ENCODE data around the gene AMZ1.

The AMZ1 gene

DNA sequence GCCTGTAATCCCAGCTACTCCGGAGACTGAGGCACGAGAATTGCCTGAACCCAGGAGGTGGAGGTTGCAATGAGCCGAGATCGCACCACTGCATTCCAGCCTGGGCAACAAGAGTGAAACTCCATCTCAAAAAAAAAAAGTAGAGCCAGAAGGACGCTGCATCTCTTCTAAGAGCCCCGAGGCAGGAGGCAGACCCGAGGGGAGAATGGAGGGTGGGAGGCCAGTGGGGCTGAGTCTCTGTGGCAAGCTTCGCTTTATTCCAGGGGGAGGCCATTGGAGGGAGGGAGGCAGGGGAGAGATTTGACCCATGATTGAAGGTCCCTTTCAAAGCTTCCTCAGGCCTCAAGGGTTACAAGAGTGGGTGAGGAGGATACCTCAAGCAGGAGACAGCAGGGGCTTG, 37.6 kb upstream of the AMZ1 start:
- DNase-seq: no peak

DNA sequence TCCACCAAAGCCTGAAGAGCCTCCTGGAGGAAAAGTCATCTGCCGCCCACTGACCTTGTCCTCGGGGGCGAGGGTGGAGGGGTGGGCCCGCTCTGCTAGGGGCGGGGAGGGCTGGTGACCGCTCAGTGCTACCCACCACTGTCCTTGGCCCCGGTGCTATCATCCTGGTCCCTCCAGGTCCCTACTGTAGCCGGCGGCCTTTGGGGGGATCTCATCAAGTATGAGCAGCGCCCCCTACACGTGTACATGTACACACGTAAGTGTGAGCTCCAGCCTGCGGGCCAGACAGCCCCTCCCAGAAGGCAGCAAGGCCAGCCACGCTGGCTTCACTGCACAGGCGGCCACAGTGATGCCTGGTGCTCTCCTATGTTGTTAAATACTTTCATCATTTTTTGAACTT, 36.7 kb upstream of the AMZ1 start:
- no peak for DNase-seq

DNA sequence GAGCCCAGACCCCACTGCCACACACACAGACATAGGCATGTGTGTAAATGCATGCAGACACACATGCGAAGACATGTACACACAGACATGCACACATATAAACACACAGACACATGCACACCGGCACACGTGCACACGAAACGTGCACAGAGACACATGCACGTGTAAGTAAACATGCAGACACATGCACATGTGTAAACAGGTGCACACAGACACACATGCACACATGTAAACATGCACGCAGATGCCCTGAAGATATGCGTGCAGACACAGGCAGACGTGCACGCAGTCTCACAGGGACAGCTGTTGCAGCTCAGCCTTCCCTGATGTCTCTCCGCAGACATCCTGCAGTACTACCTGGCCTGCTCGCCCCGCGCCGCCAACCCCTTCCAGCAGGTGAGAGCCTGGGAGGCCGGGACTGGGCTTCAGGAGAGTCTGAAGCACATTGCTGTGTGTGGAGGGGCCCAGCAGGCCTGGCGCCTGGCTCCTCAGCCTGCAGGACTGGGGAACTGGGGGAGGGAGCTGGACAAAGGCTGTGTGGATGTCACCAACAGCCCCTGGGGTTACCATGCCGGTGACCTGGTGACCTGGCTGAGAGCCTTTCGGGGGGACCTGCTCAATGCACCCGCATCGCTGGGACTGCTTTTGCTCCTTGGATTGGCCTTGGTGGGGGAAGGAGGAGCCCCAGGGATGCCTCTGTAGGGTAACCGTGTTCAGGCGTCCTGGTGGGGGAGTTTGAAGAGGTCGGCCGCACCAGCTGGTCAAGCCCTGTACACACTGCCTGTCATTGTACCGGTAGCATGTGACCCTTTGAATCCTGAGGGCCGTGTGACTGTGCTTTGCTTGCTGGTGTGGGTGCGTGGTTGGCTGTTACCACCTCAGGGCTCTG, 35.9 kb upstream of the AMZ1 start:
- DNase-seq: no peak

DNA sequence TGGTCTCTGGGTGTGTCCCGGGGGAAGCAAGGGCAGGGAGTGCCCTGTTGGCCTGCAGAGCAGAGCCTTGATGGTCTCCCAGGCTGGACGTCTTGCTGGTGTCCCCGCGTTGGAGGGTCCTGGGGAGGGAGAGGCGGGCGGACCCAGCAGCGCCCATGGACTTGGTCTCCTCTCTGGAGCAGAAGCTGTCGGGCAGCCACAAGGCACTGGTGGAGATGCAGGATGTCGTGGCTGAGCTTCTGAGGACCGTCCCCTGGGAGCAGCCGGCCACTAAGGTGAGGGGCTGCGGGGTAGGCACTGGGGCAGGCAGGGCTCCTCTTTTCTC, 35.3 kb upstream of the AMZ1 start:
- no peak for DNase-seq

GRCh38 chr7:2654059-2654458, 33.9 kb upstream of the AMZ1 start:
- DNase-seq: no peak

DNA sequence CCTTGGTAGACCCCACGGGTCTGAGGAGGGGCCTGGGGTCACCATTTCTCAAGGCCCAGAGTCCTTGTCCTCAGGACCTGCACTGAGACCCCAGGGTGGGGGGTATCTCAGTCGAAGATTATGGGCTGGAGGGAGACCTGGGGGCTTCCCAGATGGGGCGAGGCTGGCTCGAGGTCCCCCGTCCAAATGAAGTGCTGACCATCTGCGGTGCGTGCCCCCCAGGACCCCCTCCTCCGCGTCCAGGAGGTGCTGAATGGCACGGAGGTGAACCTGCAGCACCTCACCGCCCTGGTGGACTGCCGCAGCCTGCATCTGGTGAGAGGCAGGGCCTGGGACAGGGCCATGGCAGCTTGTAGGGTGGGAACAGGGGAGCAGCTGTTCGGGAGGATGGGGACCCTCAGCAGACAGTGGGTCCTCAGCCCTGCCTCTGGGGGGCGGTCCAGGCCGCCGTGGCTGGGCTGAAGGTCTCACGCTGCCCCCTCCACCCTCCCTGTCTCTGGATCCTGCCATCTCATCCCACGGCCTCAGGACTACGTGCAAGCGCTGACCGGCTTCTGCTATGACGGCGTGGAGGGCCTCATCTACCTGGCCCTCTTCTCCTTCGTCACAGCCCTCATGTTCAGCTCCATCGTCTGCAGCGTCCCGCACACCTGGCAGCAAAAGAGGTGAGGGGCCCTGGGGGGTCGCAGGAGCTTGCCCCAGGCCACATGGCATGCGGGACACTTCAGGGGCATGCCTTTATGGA, 32.0 kb upstream of the AMZ1 start:
- no peak for DNase-seq

DNA sequence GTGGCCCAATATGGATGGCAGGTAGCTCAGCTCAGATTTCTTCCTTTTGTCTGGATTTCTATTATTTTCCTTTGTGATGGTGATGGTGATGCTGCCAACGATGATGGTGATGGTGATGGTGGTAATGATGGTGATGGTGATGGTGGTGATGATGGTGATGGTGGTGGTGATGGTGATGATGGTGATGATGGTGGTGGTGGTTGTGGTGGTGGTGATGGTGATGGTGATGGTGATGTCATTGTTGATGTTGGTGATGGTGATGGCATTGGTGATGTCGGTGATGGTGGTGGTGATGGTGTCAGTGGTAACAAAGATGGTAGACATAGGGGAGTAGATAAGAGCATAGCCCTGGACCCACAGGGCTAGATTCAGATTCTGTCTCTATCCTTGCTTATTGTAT, 30.8 kb upstream of the AMZ1 start:
- DNase-seq: no peak

- no peak for DNase-seq
These were observed 29.9 kb upstream of the AMZ1 start for GRCh38 chr7:2657920-2658671.

DNA sequence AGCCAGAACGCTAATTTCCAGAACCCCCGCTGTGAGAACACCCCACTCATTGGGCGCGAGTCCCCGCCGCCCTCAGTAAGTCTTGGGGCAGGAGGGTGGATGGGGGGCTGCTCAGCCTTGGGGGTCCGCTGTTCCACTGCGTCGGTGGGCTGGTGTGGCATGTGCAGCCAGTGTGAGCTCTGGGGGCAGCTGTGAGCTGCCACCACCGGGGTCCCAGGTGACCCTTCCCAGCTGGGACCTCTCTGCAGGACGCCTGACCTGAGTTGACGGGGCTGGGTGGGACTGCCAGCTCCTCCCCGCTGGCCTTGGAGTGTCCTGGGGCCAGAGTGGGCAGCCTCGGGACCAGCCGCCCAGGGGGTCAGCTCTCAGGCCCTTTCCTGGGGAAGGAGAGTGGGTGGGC, 29.1 kb upstream of the AMZ1 start:
- no peak for DNase-seq

GRCh38 chr7:2659556-2660358, 28.2 kb upstream of the AMZ1 start:
- peak in 4 of 51 donors; percentile 22 to 53 (median 25) for DNase-seq

- DNase-seq: no peak
These were observed 27.5 kb upstream of the AMZ1 start for GRCh38 chr7:2660359-2661095.

GRCh38 chr7:2661096-2661449, 26.9 kb upstream of the AMZ1 start:
- DNase-seq: no peak

DNA sequence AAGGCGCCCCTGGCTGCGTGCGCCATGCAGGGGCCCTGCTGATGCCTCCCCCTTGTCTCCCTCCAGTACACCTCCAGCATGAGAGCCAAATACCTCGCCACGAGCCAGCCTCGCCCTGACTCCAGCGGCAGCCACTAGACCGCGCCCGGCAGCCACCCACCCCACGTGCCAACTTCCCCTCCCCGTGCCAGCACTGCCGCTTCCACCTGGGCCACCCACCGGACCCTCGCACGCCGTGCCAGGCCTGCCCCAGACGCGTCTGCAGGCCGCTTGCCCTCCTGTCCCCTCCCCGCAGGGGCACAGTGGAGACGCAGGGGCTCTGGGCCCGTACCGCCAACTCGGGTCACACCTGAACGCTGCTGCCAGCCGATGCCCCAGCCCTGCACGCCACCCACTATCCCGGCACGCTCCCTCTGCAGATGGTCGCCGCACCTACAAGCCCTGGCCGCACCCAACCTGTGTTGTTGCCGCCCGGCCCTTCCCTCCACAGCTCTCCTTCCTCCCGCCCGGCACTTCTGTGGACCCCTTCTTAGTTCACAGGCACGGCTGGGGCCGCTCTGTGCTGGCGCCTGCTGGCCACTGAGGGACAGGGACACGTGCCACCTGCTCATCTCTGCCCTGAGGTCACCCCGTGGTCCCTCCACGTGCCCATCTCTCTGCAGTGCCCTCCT, 26.3 kb upstream of the AMZ1 start:
- DNase-seq: no peak

DNA sequence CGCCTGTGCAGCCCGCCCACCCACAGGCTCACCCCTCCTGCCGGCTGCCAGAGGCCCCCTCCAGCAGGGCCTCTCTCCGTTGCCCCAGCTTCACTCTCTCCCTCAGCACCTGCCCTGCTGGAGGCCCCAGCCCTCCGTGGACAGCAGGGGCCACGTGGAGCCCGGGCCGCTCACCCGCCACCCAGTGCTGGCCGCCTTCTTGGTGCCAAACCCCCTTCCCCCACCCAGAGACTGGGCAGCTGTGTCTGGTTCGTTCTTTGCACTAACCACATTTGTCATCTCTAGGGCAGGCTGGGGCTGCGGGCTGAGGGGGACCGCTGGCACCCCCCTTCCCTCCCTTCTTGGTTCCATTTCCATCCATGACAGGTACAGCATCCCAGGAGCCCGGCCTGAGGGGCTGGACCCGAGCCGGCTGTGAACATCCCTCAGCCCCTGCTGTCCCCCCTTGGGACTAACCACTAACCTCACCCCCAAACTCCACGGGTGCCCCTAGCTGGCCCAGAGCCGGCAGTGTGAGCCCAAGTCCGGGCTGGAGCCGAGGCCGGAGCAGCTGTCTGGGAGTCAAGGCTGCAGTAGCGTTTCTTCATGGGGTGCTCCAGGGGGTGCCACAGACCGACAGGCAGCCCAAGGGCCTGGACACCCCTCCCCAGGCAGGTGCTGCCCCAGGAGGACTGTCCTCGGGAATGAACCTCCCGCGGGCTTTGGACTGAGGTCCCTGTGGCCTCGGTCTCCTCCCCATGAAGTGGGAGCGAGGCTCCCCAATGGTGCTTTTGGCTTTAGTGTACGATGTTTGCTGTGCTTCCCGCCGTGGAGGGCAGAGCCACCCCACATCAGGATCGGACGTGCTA, 25.5 kb upstream of the AMZ1 start:
- DNase-seq: peak in 1 of 51 donors; percentile 13

- peak in 14 of 51 donors; percentile 18 to 68 (median 36) for DNase-seq
These were observed 24.7 kb upstream of the AMZ1 start for GRCh38 chr7:2663121-2663886.

- DNase-seq: no peak
These were observed 24.0 kb upstream of the AMZ1 start for GRCh38 chr7:2663960-2664359.

GRCh38 chr7:2665359-2665791, 22.6 kb upstream of the AMZ1 start:
- DNase-seq: no peak

DNA sequence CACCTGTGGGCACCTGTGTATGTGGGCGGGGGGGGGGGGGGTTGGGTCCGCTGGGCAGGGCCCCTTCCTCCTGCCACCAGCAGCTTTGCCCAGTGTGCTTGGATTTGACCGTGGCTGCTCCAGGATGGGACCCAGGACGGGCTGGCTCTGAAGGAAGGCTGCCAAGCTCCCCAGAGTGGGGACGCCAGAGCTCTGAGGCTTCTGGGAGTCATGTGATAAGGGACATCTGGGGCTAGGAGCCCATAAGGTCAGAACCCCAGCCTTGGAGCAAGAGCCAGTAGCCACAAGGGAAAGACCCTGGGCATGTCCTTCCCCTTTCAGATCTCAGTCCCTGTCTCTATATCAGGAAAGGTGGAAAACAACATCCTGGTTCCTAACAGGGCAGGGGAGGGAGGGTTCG, 21.8 kb upstream of the AMZ1 start:
- no peak for DNase-seq
